Activated CD8-positive, alpha-beta memory T cell treated with anti-CD3 and anti-CD28 coated beads for 1 hour (primary cell): ENCODE data around the gene ANK3.

Source experiments
- DNase-seq, 2 donors: peaks; one replicate each; pipeline ENCODE4 v3.0.0-alpha.2; 2020; ENCODE audit warnings: low read depth in 1 of 2; ENCODE audit errors: extremely low read depth in 1 of 2

ANK3 gene

GRCh38 chr10:60003651-60004523 is 385.8 kb downstream of the ANK3 start:
- DNase-seq, result no peak

- DNase-seq, result no peak
Observed at GRCh38 chr10:60000747-60001146, 388.9 kb downstream of the ANK3 start.

- DNase-seq, result no peak
Observed at GRCh38 chr10:59997827-59998525, 391.7 kb downstream of the ANK3 start.

GRCh38 chr10:59995862-59996261 is 393.8 kb downstream of the ANK3 start:
- no peak for DNase-seq

- no peak for DNase-seq
Observed at GRCh38 chr10:59993931-59994330, 395.7 kb downstream of the ANK3 start.

- no peak for DNase-seq
Observed at GRCh38 chr10:59991661-59992060, 398.0 kb downstream of the ANK3 start.

GRCh38 chr10:59991117-59991516 is 398.6 kb downstream of the ANK3 start:
- DNase-seq, result no peak

- DNase-seq, result no peak
Observed at GRCh38 chr10:59985639-59986038, 404.0 kb downstream of the ANK3 start.

GRCh38 chr10:59984415-59984814 is 405.3 kb downstream of the ANK3 start:
- DNase-seq, result no peak

GRCh38 chr10:59980356-59980755 is 409.3 kb downstream of the ANK3 start:
- no peak for DNase-seq

- DNase-seq, result no peak
Observed at GRCh38 chr10:59977486-59977885, 412.2 kb downstream of the ANK3 start.

GRCh38 chr10:59976909-59977308 is 412.8 kb downstream of the ANK3 start:
- DNase-seq, result no peak
